HepG2 (cell line): ENCODE results near the gene KIAA0232. TPM values are rescaled to one million over a fixed set of nuclear protein-coding genes. Genes with fewer than 3 reads are reported as not detected.

Source experiments
- CENPX ChIP-seq: sonication (generic); formaldehyde crosslinking; IDR thresholded peaks from 2 replicates; pipeline ENCODE4 v1.9.0; 2021; ENCODE audit warnings: mild to moderate bottlenecking, missing genetic modification reagents, moderate library complexity
- EHMT2 ChIP-seq: fragments of 200-600 bp; sonication (generic); IDR thresholded peaks from 2 replicates; pipeline ENCODE4 v1.7.0; 2017; ENCODE audit warnings: antibody characterized with exemption, low read depth, low read length, borderline replicate concordance
- GLMP ChIP-seq: sonication (generic); formaldehyde crosslinking; IDR thresholded peaks from 2 replicates; pipeline ENCODE4 v1.9.0; 2021; ENCODE audit warnings: missing genetic modification reagents, mild to moderate bottlenecking, borderline replicate concordance
- GZF1 ChIP-seq: sonication (generic); formaldehyde crosslinking; IDR thresholded peaks from 2 replicates; pipeline ENCODE4 v1.5.1; 2020; ENCODE audit warnings: mild to moderate bottlenecking, missing genetic modification reagents
- HINFP ChIP-seq: sonication (generic); formaldehyde crosslinking; IDR thresholded peaks from 2 replicates; pipeline ENCODE4 v1.4.0; 2020; ENCODE audit warnings: low read depth, mild to moderate bottlenecking, missing genetic modification reagents
- HMG20A ChIP-seq: IDR thresholded peaks from 2 replicates; pipeline ENCODE4 v1.6.1; 2016; ENCODE audit warnings: borderline replicate concordance
- JUND ChIP-seq: sonication (generic); formaldehyde crosslinking; IDR thresholded peaks from 2 replicates; pipeline ENCODE4 v1.8.0; 2022; ENCODE audit warnings: mild to moderate bottlenecking, missing genetic modification reagents
- MAFF ChIP-seq: IDR thresholded peaks from 2 replicates; pipeline ENCODE4 v1.6.1; 2011; ENCODE audit warnings: low read depth, low read length, improper control_type of control experiment
- NBN ChIP-seq: fragments of 450-650 bp; conservative IDR thresholded peaks from 2 replicates; pipeline ENCODE4 v1.6.1; 2017
- PAF1 ChIP-seq: IDR thresholded peaks from 2 replicates; pipeline ENCODE4 v1.6.1; 2016; ENCODE audit warnings: missing genetic modification reagents, missing compliant biosample characterization
- RNF219 ChIP-seq: sonication (generic); formaldehyde crosslinking; IDR thresholded peaks from 2 replicates; pipeline ENCODE4 v1.5.0; 2020; ENCODE audit warnings: mild to moderate bottlenecking, missing genetic modification reagents
- TERF1 ChIP-seq: sonication (generic); formaldehyde crosslinking; IDR thresholded peaks from 2 replicates; pipeline ENCODE4 v1.8.0; 2022; ENCODE audit warnings: mild to moderate bottlenecking, missing genetic modification reagents, moderate library complexity
- TFDP1 ChIP-seq: IDR thresholded peaks from 2 replicates; pipeline ENCODE4 v1.6.1; 2016; ENCODE audit warnings: missing compliant biosample characterization, missing genetic modification reagents, borderline replicate concordance
- THAP11 ChIP-seq: IDR thresholded peaks from 2 replicates; pipeline ENCODE4 v1.6.1; 2016; ENCODE audit warnings: missing biosample characterization, missing genetic modification reagents
- WIZ ChIP-seq: sonication (generic); formaldehyde crosslinking; IDR thresholded peaks from 2 replicates; pipeline ENCODE4 v1.5.1; 2020; ENCODE audit warnings: mild to moderate bottlenecking, missing genetic modification reagents
- YEATS4 ChIP-seq: sonication (generic); formaldehyde crosslinking; IDR thresholded peaks from 2 replicates; pipeline ENCODE4 v1.4.0; 2020; ENCODE audit warnings: missing genetic modification reagents, borderline replicate concordance
- ZBTB20 ChIP-seq: sonication (generic); formaldehyde crosslinking; IDR thresholded peaks from 2 replicates; pipeline ENCODE4 v1.8.1; 2023; ENCODE audit warnings: missing genetic modification reagents, low read depth, mild to moderate bottlenecking, borderline replicate concordance
- ZFP36L2 ChIP-seq: sonication (generic); formaldehyde crosslinking; IDR thresholded peaks from 2 replicates; pipeline ENCODE4 v1.4.0; 2020; ENCODE audit warnings: missing genetic modification reagents
- ZKSCAN1 ChIP-seq: fragments of 150-350 bp; IDR thresholded peaks from 2 replicates; pipeline ENCODE4 v1.6.1; 2014; ENCODE audit warnings: low read length
- ZNF207 ChIP-seq: fragments of 450-650 bp; IDR thresholded peaks from 2 replicates; pipeline ENCODE4 v1.6.1; 2016; ENCODE audit warnings: antibody characterized with exemption, borderline replicate concordance
- ZNF563 ChIP-seq: sonication (generic); formaldehyde crosslinking; IDR thresholded peaks from 2 replicates; pipeline ENCODE4 v1.8.0; 2022; ENCODE audit warnings: mild to moderate bottlenecking, moderate library complexity, missing genetic modification reagents
- ZNF777 ChIP-seq: sonication (generic); formaldehyde crosslinking; IDR thresholded peaks from 2 replicates; pipeline ENCODE4 v1.4.0; 2020; ENCODE audit warnings: missing genetic modification reagents
- ZNF781 ChIP-seq: sonication (generic); formaldehyde crosslinking; IDR thresholded peaks from 2 replicates; pipeline ENCODE4 v1.5.1; 2020; ENCODE audit warnings: borderline replicate concordance, mild to moderate bottlenecking, missing genetic modification reagents; ENCODE audit errors: not compliant biosample characterization
- polyA plus RNA-seq, 8 experiments: library from polyadenylated mRNA; depleted of rRNA in 3 of 8; stranded (reverse) in 7 of 8; unstranded in 1 of 8; fragments of >200 nt; fragmentation: Illumina TruSeq in 4 of 8; extraction: Trizol in 4 of 8; gene quantifications; 2 replicates each; pipeline versions ENCODE4 v1.2.1 to v1.2.3, GENCODE V29; 2011 to 2016; ENCODE audit warnings: low read depth in 4 of 8, missing spikeins in 1 of 8, mixed read lengths in 1 of 8; ENCODE audit not compliant: insufficient read depth in 1 of 8
- total RNA-seq, 5 experiments: library from RNA; depleted of rRNA; stranded (reverse); fragments of >200 nt; fragmentation: Illumina TruSeq; extraction: Trizol; gene quantifications; 2 replicates each; pipeline ENCODE4 v1.2.3, GENCODE V29; 2016; ENCODE audit warnings: low read depth in 1 of 5

The KIAA0232 gene
- total and polyA plus RNA-seq, 2 of the 13 experiments (the other 11 are each of a cell fraction or from before 2014, with no cell fraction given): 7.8 to 17.1 TPM

GRCh38 chr4:6902318-6903042 lies 120.0 kb downstream of the KIAA0232 start (continued):
- no peak for TF ChIP-seq HINFP (CRISPR knock-in tag)
- TF ChIP-seq GZF1 (CRISPR knock-in tag): no peak
- TF ChIP-seq PAF1 (CRISPR knock-in tag): no peak
- no peak for TF ChIP-seq TERF1 (CRISPR knock-in tag)
- no peak for TF ChIP-seq ZBTB20
- no peak for TF ChIP-seq JUND
- TF ChIP-seq ZNF207: no peak
- TF ChIP-seq EHMT2: no peak
- no peak for TF ChIP-seq GLMP
- no peak for TF ChIP-seq ZNF563
- no peak for TF ChIP-seq WIZ (CRISPR knock-in tag)
- TF ChIP-seq NBN: no peak
- no peak for TF ChIP-seq RNF219 (CRISPR knock-in tag)
- no peak for TF ChIP-seq ZKSCAN1
- no peak for TF ChIP-seq MAFF
- TF ChIP-seq ZNF781 (CRISPR knock-in tag): no peak
- TF ChIP-seq TFDP1 (CRISPR knock-in tag): 0 out of 2 replicates have a peak, but pooled peaks have one; percentile 13
- 0 out of 2 replicates have a peak, but pooled peaks have one; percentile 35 for TF ChIP-seq YEATS4 (CRISPR knock-in tag)
- no peak for TF ChIP-seq ZNF777 (CRISPR knock-in tag)
- TF ChIP-seq ZFP36L2: no peak
- TF ChIP-seq HMG20A (CRISPR knock-in tag): no peak
- TF ChIP-seq CENPX: no peak
- TF ChIP-seq THAP11 (CRISPR knock-in tag): 0 out of 2 replicates have a peak, but pooled peaks have one; percentile 23
